NCI-H446 treated with DMSO at 0.1 percent for 48 hours (cell line): ENCODE results near the gene RBM15B.
"Not testable (repeated sequence)": the region's sequence is repeated elsewhere in the genome, so short reads cannot be mapped to it uniquely, and the experiment has no call there.

ENCODE experiments used
- DNase-seq: peaks from one replicate; lab custom pipeline; 2025; lab: John Stamatoyannopoulos, UW

The RBM15B gene

GRCh38 chr3:51391075-51391565 lies at the start of gene RBM15B:
Gene RBM15B (plus strand): TSS chr3:51391285. CDS start chr3:51391400, 115 bp downstream.
- DNase-seq = peak; percentile 80

GRCh38 chr3:51343918-51344687 lies 47.0 kb upstream of the RBM15B start:
- DNase-seq = no peak

GRCh38 chr3:51350751-51351150 lies 40.3 kb upstream of the RBM15B start:
- no peak for DNase-seq

GRCh38 chr3:51353131-51353530 lies 38.0 kb upstream of the RBM15B start:
- no peak for DNase-seq

- DNase-seq = no peak
Observed at GRCh38 chr3:51353691-51354090, 37.4 kb upstream of the RBM15B start.

- no peak for DNase-seq
Observed at GRCh38 chr3:51354172-51354571, 36.9 kb upstream of the RBM15B start.

- DNase-seq = no peak
Observed at GRCh38 chr3:51354731-51355615, 36.1 kb upstream of the RBM15B start.

GRCh38 chr3:51355891-51356578 lies 35.0 kb upstream of the RBM15B start:
- no peak for DNase-seq

- no peak for DNase-seq
Observed at GRCh38 chr3:51357856-51358255, 33.2 kb upstream of the RBM15B start.

GRCh38 chr3:51358981-51359380 lies 32.1 kb upstream of the RBM15B start:
- DNase-seq = no peak

- no peak for DNase-seq
Observed at GRCh38 chr3:51360806-51361205, 30.3 kb upstream of the RBM15B start.

GRCh38 chr3:51361746-51362145 lies 29.3 kb upstream of the RBM15B start:
- DNase-seq = no peak

- no peak for DNase-seq
Observed at GRCh38 chr3:51362476-51362875, 28.6 kb upstream of the RBM15B start.

GRCh38 chr3:51368276-51368675 lies 22.8 kb upstream of the RBM15B start:
- DNase-seq = not testable (repeated sequence)

- DNase-seq = no peak
Observed at GRCh38 chr3:51371943-51372557, 19.0 kb upstream of the RBM15B start.

GRCh38 chr3:51373658-51374421 lies 17.2 kb upstream of the RBM15B start:
- no peak for DNase-seq

GRCh38 chr3:51374456-51374855 lies 16.6 kb upstream of the RBM15B start:
- no peak for DNase-seq

GRCh38 chr3:51375136-51375535 lies 15.9 kb upstream of the RBM15B start:
- DNase-seq = no peak

GRCh38 chr3:51375571-51375970 lies 15.5 kb upstream of the RBM15B start:
- DNase-seq = no peak

- no peak for DNase-seq
Observed at GRCh38 chr3:51378065-51378464, 13.0 kb upstream of the RBM15B start.

GRCh38 chr3:51378726-51379125 lies 12.4 kb upstream of the RBM15B start:
- no peak for DNase-seq
